SK-N-SH (cell line): ENCODE measurements around the gene SEMA3F.

ENCODE experiments used
- GABPA ChIP-seq: IDR thresholded peaks from 2 replicates; pipeline ENCODE4 v1.4.0; 2012; ENCODE audit warnings: low read depth, mild to moderate bottlenecking
- POLR2AphosphoS5 ChIP-seq: IDR thresholded peaks from 2 replicates; pipeline ENCODE4 v1.6.1; 2012; ENCODE audit warnings: low read depth, low read length
- TAF1 ChIP-seq: IDR thresholded peaks from 2 replicates; pipeline ENCODE4 v1.6.1; 2012; ENCODE audit warnings: low read depth, mild to moderate bottlenecking, low read length, moderate library complexity, borderline replicate concordance
- ZBTB33 ChIP-seq: IDR thresholded peaks from 2 replicates; pipeline ENCODE4 v1.4.0; 2012; ENCODE audit warnings: low read depth, borderline replicate concordance

GRCh38 chr3:50122661-50123391 is 32.3 kb upstream of the SEMA3F start:
- TF ChIP-seq GABPA (no peak), TAF1 (no peak), ZBTB33 (no peak), POLR2AphosphoS5 (no peak; the same call in 1 of the 2 replicates)
